Loucy (cell line): Measurements from ENCODE around the gene FIGNL2.

ENCODE experiments used
- H2AFZ ChIP-seq: fragments of 200-600 bp; sonication (generic); 2 replicates; pipeline ENCODE4 v1.6.0; 2016; ENCODE audit warnings: antibody characterized with exemption, mild to moderate bottlenecking, low read length, moderate library complexity
- H3F3A ChIP-seq: fragments of 200-600 bp; 2 replicates; pipeline ENCODE4 v1.6.0; 2016; ENCODE audit warnings: antibody characterized with exemption, low read depth, mild to moderate bottlenecking
- H3K27me3 ChIP-seq: fragments of 200-600 bp; sonication (generic); 2 replicates; pipeline ENCODE4 v1.6.1; 2014; ENCODE audit warnings: low read length, mild to moderate bottlenecking; ENCODE audit not compliant: insufficient read depth, poor library complexity, severe bottlenecking
- H3K36me3 ChIP-seq: fragments of 200-600 bp; sonication (generic); 2 replicates; pipeline ENCODE4 v1.6.1; 2016; ENCODE audit warnings: low read length; ENCODE audit not compliant: insufficient read depth
- H3K4me1 ChIP-seq: fragments of 200-600 bp; sonication (generic); 2 replicates; pipeline ENCODE4 v1.5.1; 2014; ENCODE audit warnings: low read length, mild to moderate bottlenecking; ENCODE audit not compliant: insufficient read depth, poor library complexity, severe bottlenecking
- H3K4me2 ChIP-seq: fragments of 200-600 bp; sonication (generic); 2 replicates; pipeline ENCODE4 v1.6.0; 2014; ENCODE audit warnings: antibody characterized with exemption, low read length, low read depth, mild to moderate bottlenecking; ENCODE audit not compliant: poor library complexity, severe bottlenecking
- H3K4me3 ChIP-seq: fragments of 200-600 bp; sonication (generic); 2 replicates; pipeline ENCODE4 v1.5.1; 2014; ENCODE audit warnings: low read length, mild to moderate bottlenecking, mixed read lengths; ENCODE audit not compliant: poor library complexity, severe bottlenecking
- H3K79me2 ChIP-seq: fragments of 200-600 bp; sonication (generic); 2 replicates; pipeline ENCODE4 v1.6.1; 2014; ENCODE audit warnings: low read length; ENCODE audit not compliant: insufficient read depth
- H3K9ac ChIP-seq: fragments of 200-600 bp; sonication (generic); 2 replicates; pipeline ENCODE4 v1.6.0; 2014; ENCODE audit warnings: mild to moderate bottlenecking, low read depth, low read length, moderate library complexity; ENCODE audit not compliant: poor library complexity, severe bottlenecking
- H3K9me2 ChIP-seq: fragments of 200-600 bp; sonication (generic); replicated peaks from 2 replicates; pipeline ENCODE4 v1.6.1; 2016; ENCODE audit warnings: low read depth, low read length, mixed read lengths
- H3K9me3 ChIP-seq: fragments of 200-600 bp; sonication (generic); 2 replicates; pipeline ENCODE4 v1.6.1; 2014; ENCODE audit warnings: mild to moderate bottlenecking, antibody characterized with exemption, low read length, low read depth; ENCODE audit not compliant: insufficient read depth
- H4K20me1 ChIP-seq: fragments of 200-600 bp; sonication (generic); 2 replicates; pipeline ENCODE4 v1.6.0; 2014; ENCODE audit warnings: antibody characterized with exemption, low read length, mild to moderate bottlenecking; ENCODE audit not compliant: insufficient read depth, poor library complexity, severe bottlenecking
- EZH2phosphoT487 ChIP-seq: fragments of 200-600 bp; IDR thresholded peaks from 2 replicates; pipeline ENCODE4 v1.6.1; 2018; ENCODE audit warnings: antibody characterized with exemption, mild to moderate bottlenecking, moderate library complexity, borderline replicate concordance
- TF ChIP-seq, protein P1 (sequence below): fragments of 200-600 bp; sonication (generic); conservative IDR thresholded peaks from 2 replicates; pipeline ENCODE4 v1.5.1; 2014; ENCODE audit warnings: mild to moderate bottlenecking, antibody characterized with exemption, low read length

Gene FIGNL2

DNA sequence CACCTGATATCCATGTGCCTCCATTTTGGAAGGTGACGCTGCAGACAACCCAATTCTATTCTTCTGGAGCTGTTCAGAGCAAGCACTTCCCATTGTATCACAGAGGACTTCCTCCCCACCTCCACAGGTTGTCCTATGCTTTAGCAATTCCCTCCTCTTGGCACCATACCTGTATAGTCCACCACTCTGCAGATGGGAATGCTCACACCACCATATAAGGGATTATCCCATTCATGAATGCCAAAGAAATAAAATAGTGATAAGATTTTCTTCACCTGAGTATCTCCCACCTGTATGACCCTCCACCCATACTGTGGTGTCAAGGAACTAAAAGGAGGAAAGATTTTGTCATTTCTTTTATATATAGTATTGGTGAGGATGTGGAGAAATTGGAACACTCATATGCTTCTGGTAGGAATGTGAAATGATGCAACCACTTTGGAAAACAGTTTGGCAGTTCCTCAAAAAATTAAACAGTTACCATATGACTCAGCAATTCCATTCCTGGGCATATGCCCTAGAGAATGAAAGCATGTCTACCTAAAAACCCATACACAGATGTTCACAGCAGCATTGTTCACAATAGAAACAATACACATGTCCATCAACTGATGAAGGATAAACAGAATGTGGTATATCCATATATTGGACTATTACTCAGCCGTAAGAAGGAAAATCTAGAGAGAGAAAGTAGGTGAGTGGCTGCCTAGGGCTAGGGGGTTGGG, 75.2 kb downstream of the FIGNL2 start:
- Histone ChIP-seq H3K27me3 (no peaks in the 10 kb centered on the region), H3K9me2 (no peaks in the 10 kb centered on the region), H3K4me3 (no peak overlapping the region), H3K9ac (no peak overlapping the region), H3F3A (no peaks in the 10 kb centered on the region), H3K79me2 (no peaks in the 10 kb centered on the region), H3K36me3 (no peaks in the 10 kb centered on the region), H3K9me3 (no peaks in the 10 kb centered on the region), H3K4me2 (no peak overlapping the region), H2AFZ (no peak overlapping the region), H3K4me1 (no peaks in the 10 kb centered on the region), H4K20me1 (no peaks in the 10 kb centered on the region)
- no peak for TF ChIP-seq EZH2phosphoT487
- TF ChIP-seq, protein P1, sequence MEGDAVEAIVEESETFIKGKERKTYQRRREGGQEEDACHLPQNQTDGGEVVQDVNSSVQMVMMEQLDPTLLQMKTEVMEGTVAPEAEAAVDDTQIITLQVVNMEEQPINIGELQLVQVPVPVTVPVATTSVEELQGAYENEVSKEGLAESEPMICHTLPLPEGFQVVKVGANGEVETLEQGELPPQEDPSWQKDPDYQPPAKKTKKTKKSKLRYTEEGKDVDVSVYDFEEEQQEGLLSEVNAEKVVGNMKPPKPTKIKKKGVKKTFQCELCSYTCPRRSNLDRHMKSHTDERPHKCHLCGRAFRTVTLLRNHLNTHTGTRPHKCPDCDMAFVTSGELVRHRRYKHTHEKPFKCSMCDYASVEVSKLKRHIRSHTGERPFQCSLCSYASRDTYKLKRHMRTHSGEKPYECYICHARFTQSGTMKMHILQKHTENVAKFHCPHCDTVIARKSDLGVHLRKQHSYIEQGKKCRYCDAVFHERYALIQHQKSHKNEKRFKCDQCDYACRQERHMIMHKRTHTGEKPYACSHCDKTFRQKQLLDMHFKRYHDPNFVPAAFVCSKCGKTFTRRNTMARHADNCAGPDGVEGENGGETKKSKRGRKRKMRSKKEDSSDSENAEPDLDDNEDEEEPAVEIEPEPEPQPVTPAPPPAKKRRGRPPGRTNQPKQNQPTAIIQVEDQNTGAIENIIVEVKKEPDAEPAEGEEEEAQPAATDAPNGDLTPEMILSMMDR = no peak

DNA sequence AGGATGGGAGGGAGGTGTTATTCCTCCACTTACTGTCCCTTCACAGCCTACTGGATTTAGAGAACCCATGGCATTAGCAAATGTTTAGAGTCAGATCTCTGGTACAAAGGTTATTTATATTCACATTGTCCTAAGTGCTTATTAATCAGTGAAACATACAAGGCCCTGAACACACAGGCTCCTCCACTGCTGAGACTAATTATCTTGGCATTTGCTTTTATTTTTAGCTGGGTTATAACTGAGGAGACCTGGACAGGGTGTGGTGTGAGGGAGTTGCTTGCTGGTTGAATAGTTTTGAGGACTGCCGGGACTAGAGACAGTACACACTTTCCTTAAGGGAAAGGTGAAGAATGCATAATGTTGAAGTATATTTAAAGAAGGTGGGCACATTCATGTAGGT, 77.5 kb downstream of the FIGNL2 start:
- Histone ChIP-seq H3F3A (no peaks in the 10 kb centered on the region), H3K79me2 (no peaks in the 10 kb centered on the region), H3K9me3 (no peaks in the 10 kb centered on the region), H3K36me3 (no peaks in the 10 kb centered on the region), H3K4me1 (no peaks in the 10 kb centered on the region), H3K27me3 (no peaks in the 10 kb centered on the region), H3K9ac (no peak overlapping the region), H3K4me3 (no peak overlapping the region), H4K20me1 (no peaks in the 10 kb centered on the region), H3K4me2 (no peak overlapping the region), H3K9me2 (no peaks in the 10 kb centered on the region), H2AFZ (no peak overlapping the region)
- TF ChIP-seq, protein P1 = no peak
- TF ChIP-seq EZH2phosphoT487 = no peak
